DOHH2 (cell line): Measurements from ENCODE around the gene IL27RA.

Experiments
- H3F3A ChIP-seq: fragments of 200-600 bp; sonication (generic), shearing (Covaris generic); 2 replicates; pipeline ENCODE4 v1.6.0; 2016; ENCODE audit warnings: antibody characterized with exemption, mild to moderate bottlenecking; ENCODE audit not compliant: control insufficient read depth, insufficient read depth
- H3K27ac ChIP-seq: fragments of 200-600 bp; sonication (generic); 2 replicates; pipeline ENCODE4 v1.5.1; 2014; ENCODE audit warnings: low read depth, mild to moderate bottlenecking, low read length, moderate library complexity
- H3K27me3 ChIP-seq: fragments of 200-600 bp; sonication (generic); 2 replicates; pipeline ENCODE4 v1.6.1; 2014; ENCODE audit warnings: mild to moderate bottlenecking, low read length, mixed read lengths; ENCODE audit not compliant: control insufficient read depth
- H3K36me3 ChIP-seq: fragments of 200-600 bp; sonication (generic); 2 replicates; pipeline ENCODE4 v1.6.1; 2014; ENCODE audit warnings: mild to moderate bottlenecking, low read length, moderate library complexity, mixed read lengths; ENCODE audit not compliant: control insufficient read depth
- H3K4me1 ChIP-seq: fragments of 200-600 bp; sonication (generic); 2 replicates; pipeline ENCODE4 v1.6.1; 2014; ENCODE audit warnings: mild to moderate bottlenecking, low read length, mixed read lengths; ENCODE audit not compliant: control insufficient read depth
- H3K4me2 ChIP-seq: fragments of 200-600 bp; sonication (generic); 2 replicates; pipeline ENCODE4 v1.6.0; 2014; ENCODE audit warnings: mild to moderate bottlenecking, low read length, moderate library complexity
- H3K4me3 ChIP-seq: fragments of 200-600 bp; sonication (generic); 2 replicates; pipeline ENCODE4 v1.5.1; 2014; ENCODE audit warnings: mild to moderate bottlenecking, low read length, mixed read lengths
- H3K79me2 ChIP-seq: fragments of 200-600 bp; sonication (generic); 2 replicates; pipeline ENCODE4 v1.6.1; 2014; ENCODE audit warnings: mild to moderate bottlenecking, low read length, mixed read lengths; ENCODE audit not compliant: control insufficient read depth
- H3K9me2 ChIP-seq: fragments of 200-600 bp; sonication (generic); replicated peaks from 2 replicates; pipeline ENCODE4 v1.6.1; 2014; ENCODE audit warnings: mild to moderate bottlenecking, low read length, mixed read lengths; ENCODE audit not compliant: control insufficient read depth
- H3K9me3 ChIP-seq: fragments of 200-600 bp; sonication (generic); 2 replicates; pipeline ENCODE4 v1.6.1; 2014; ENCODE audit warnings: antibody characterized with exemption, low read length, mixed read lengths; ENCODE audit not compliant: control insufficient read depth, insufficient read depth
- H4K20me1 ChIP-seq: fragments of 200-600 bp; sonication (generic); 2 replicates; pipeline ENCODE4 v1.6.0; 2014; ENCODE audit warnings: low read depth, mild to moderate bottlenecking, antibody characterized with exemption, low read length, moderate library complexity; ENCODE audit not compliant: control insufficient read depth, insufficient read depth
- CTCF ChIP-seq: fragments of 200-600 bp; sonication (generic); IDR thresholded peaks from one replicate; pipeline ENCODE4 v1.5.1; 2014; ENCODE audit warnings: antibody characterized with exemption, mild to moderate bottlenecking, low read depth, low read length; ENCODE audit not compliant: poor library complexity, severe bottlenecking
- EZH2phosphoT487 ChIP-seq: fragments of 200-600 bp; sonication (generic); IDR thresholded peaks from 2 replicates; pipeline ENCODE4 v1.6.1; 2017; ENCODE audit warnings: borderline replicate concordance, mild to moderate bottlenecking, antibody characterized with exemption, low read length, moderate library complexity, mixed read lengths

IL27RA gene

GRCh38 chr19:14090509-14091080, 59.0 kb downstream of the IL27RA start, which contains the start of gene SAMD1:
Gene SAMD1 (minus strand): TSS chr19:14090751.
- H3K79me2 ChIP-seq, result peaks cover 12% of the 10 kb centered on the region
- peak within 1 kb of the TSS; percentile 79 for H3K4me3 ChIP-seq
- peaks cover 18% of the 10 kb centered on the region for H3K4me1 ChIP-seq
- no peaks in the 10 kb centered on the region for H4K20me1 ChIP-seq
- TF ChIP-seq CTCF, result no peak
- no peak for TF ChIP-seq EZH2phosphoT487
- H3K9me2 ChIP-seq, result no peaks in the 10 kb centered on the region
- peaks cover 39% of the 10 kb centered on the region for H3K36me3 ChIP-seq
- H3K9me3 ChIP-seq, result peaks cover 9% of the 10 kb centered on the region
- no peaks in the 10 kb centered on the region for H3K27me3 ChIP-seq
- H3F3A ChIP-seq, result peaks cover 13% of the 10 kb centered on the region; the same call in 1 of the 2 replicates
- peak within 1 kb of the TSS; percentile 77 for H3K27ac ChIP-seq
- H3K4me2 ChIP-seq, result peak within 1 kb of the TSS; percentile 81

- Histone ChIP-seq H3K79me2 (peaks cover 12% of the 10 kb centered on the region), H3K4me2 (peak overlapping the region; percentile 72), H4K20me1 (no peaks in the 10 kb centered on the region), H3K36me3 (peaks cover 34% of the 10 kb centered on the region), H3K4me3 (peak overlapping the region; percentile 79), H3K27me3 (no peaks in the 10 kb centered on the region), H3K27ac (peak overlapping the region; percentile 77), H3K9me3 (peaks cover 9% of the 10 kb centered on the region), H3K9me2 (no peaks in the 10 kb centered on the region), H3F3A (peaks cover 13% of the 10 kb centered on the region; the same call in 1 of the 2 replicates), H3K4me1 (peaks cover 18% of the 10 kb centered on the region)
- TF ChIP-seq CTCF (peak; percentile 76), EZH2phosphoT487 (no peak)
Measured at GRCh38 chr19:14091081-14091812, 59.7 kb downstream of the IL27RA start.

GRCh38 chr19:14091813-14092462, 60.4 kb downstream of the IL27RA start:
- Histone ChIP-seq H3K36me3 (peaks cover 29% of the 10 kb centered on the region), H3F3A (peaks cover 13% of the 10 kb centered on the region; the same call in 1 of the 2 replicates), H4K20me1 (no peaks in the 10 kb centered on the region), H3K4me1 (peaks cover 18% of the 10 kb centered on the region), H3K9me3 (peaks cover 9% of the 10 kb centered on the region), H3K27me3 (no peaks in the 10 kb centered on the region), H3K4me2 (peak overlapping the region; percentile 72), H3K27ac (peak overlapping the region; percentile 77), H3K9me2 (no peaks in the 10 kb centered on the region), H3K79me2 (peaks cover 12% of the 10 kb centered on the region), H3K4me3 (peak overlapping the region; percentile 79)
- TF ChIP-seq CTCF (peak; percentile 47), EZH2phosphoT487 (no peak)
